Ramos (cell line): ENCODE results near the gene ARHGAP6.
"Not testable (repeated sequence)": the region's sequence is repeated elsewhere in the genome, so short reads cannot be mapped to it uniquely, and the experiment has no call there.

Experiments used
- in situ Hi-C: fragments of 300-500 bp; cut with MboI; formaldehyde crosslinking; loops from one replicate; pipeline ENCODE4 v1.14.3; 2022; ENCODE audit warnings: low sequenced_read_pairs; ENCODE audit not compliant: unreplicated experiment

ARHGAP6 gene

DNA sequence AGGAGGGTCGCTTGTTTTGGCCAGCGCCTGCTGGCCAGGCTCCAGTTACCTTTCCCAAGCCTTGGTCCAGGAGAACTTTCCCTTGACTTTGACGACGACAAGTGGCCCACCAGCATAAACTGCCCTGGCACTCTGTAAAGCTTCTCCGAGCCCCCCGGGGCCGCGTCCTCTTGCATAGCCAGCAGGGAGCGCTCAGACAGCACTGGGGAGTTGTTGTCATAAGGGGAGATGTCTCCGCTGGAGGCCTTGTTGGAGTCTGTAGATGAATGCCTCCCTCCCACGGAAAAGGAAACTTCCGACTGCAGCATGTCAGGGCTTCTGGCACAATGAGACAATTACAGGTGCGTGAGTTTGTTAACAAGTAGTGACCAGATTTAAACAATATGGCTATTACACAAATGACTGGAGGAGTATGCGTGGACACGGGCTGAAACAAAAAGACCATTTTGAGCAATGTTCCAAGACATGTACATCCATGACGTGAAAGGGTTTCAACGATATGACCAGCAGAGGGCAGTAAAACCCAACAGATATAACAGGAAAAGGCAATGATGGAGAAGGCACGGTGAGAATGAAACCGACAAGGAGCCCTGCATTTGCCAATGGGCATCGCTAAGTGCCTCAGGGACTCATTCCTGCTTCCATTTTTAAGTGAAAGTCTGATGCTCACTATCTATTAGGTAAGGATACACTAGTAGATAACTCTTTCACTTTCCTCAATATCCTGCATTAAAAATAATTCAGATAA is 521.6 kb downstream of the ARHGAP6 start:
- in situ Hi-C loops, result loop anchor here (10.0 to 25.0 kb wide), 4 partner anchors 393 to 1157 kb away; no protein-coding TSS in a partner anchor

DNA sequence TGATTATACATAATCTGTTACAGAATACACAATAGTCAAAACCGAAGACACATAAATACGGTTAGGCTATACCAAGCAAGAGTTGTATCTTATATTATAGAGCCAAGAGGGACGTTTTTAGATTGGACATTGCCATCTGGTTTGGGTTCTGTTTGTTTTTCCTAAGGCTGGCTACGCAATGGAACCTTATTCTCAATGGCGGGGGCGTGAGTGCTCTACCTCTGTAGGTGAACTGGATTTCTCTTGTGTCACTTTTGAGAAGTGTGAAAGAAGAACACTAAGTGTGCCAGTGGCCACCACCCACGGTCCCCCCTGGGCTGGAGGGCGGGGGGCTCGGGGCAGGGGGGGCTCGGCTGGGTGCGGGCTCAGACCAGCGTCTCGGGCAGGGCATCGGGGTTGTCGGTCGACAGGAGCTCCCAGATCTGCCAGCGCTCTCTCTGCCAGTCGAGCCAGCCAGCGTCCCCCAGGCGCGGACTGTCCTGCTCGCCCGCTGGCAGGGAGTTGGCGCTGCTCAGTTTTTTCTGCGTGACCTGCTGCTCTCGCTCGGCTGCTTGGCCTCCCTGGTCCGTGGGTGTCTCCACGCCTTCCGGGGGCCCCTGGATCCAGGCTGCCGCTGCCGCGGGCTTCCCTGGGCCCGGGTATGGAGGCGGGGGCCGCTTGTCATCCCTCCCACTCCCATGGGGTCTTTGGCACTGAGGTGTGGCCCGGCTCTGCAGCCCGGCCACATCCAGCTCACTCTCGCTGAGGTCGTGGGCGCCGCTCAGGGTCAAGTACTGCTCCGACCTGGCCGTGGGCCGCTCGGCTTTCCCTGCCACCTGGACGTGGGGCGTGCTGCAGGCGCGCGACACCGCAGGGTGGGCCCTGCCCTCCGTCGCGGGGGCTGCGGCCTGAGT is 527.0 kb downstream of the ARHGAP6 start:
- in situ Hi-C loops, result loop anchor here (25.0 kb wide), 3 partner anchors 399 to 1151 kb away; no protein-coding TSS in a partner anchor

DNA sequence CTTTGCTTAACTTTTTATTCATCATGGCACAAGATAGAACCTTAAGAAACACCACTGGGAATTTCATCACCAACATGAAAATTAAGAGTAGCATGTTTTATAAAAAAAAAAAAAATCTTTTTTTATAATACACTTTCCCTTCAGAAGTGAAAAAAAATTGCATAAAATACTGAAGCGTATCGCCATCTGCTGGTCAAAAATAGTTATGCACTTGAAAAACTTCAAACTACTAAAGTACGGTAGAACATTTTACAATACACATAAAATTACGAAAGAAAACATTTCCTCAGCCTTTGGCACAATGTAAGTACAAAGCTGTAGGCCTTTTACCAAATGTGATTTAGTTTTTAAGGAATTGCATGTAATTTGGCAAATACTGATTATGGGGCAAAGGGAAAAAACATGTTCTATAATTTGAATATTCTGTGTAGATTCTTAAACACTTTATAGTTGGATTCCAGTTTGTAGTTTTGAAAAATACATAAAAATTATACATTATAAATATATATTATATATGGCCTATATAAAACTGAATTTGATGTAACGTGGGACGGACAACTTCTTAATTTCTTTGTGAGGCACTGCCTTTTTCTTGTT is 528.1 kb downstream of the ARHGAP6 start:
- in situ Hi-C loops, result loop anchor here (25.0 kb wide), 3 partner anchors 400 to 1150 kb away; no protein-coding TSS in a partner anchor

DNA sequence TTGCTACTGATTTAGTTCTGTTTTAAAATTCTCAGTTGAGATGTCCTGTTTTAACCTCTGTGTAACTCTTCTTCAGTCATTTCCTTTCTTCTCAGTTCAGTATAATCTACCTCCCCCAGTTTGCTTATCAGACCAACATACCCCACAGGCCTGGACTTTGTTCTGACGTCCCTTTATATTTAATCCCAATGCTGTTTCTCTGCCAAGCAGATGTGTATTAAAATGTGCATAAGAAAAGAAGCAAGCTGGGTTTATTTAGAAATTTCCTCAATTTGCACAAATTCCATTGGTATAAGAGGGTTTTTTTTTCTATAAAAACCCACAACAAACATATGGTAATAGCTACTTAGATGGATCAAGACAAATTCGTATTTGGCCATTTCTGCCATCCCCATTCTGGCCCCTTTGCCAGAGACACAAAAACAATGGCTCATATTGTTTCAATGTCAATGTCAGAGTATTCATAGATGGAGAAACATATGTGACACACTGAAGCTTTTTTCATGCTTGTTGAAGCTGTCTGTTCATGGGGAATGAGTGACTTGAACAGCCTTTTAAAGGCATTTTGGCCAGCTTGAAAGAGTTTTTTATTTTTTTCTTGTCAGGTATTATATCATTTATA is 530.0 kb downstream of the ARHGAP6 start:
- in situ Hi-C loops, result loop anchor here (25.0 kb wide), 3 partner anchors 402 to 1148 kb away; no protein-coding TSS in a partner anchor

DNA sequence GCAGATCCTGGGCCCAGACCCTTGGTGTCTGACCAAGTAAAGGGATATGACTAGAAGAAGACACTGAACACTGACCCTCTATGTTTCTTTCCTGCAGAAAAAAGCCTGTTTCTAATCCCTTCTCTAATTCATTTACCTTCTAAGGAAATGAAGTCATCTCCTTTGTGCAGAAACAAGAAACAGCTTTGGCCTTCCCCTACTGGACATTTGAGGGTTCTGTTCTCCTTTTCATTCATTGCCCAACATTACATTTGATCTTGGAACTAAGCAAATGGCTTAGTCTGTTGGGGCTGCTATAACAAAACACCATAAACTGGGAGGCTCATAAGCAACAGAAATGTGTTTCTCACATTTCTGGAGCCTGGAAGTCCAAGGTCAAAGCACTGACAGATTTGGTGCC is 534.6 kb downstream of the ARHGAP6 start:
- in situ Hi-C loops, result loop anchor here (25.0 kb wide), 3 partner anchors 406 to 1144 kb away; no protein-coding TSS in a partner anchor

DNA sequence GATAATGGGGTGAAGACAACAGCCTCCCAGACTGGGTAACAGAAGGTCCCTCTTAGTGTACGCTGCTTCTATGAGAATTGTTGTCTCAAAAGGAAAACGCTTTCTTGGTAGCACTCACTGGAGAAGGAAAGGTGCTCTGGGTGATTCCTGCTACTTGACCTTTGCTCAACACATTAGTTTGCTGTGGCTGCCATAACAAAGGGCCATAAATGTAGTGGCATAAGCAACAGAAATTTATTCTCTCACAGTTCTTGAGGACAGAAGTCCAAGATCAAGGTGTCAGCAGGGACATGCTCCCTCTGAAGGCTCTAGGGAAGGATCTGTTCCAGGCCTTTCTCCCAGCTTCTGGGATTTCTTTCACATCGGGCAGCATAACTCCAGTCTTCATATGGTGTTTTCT is 535.6 kb downstream of the ARHGAP6 start:
- in situ Hi-C loops, result loop anchor here (25.0 kb wide), 3 partner anchors 407 to 1143 kb away; no protein-coding TSS in a partner anchor

DNA sequence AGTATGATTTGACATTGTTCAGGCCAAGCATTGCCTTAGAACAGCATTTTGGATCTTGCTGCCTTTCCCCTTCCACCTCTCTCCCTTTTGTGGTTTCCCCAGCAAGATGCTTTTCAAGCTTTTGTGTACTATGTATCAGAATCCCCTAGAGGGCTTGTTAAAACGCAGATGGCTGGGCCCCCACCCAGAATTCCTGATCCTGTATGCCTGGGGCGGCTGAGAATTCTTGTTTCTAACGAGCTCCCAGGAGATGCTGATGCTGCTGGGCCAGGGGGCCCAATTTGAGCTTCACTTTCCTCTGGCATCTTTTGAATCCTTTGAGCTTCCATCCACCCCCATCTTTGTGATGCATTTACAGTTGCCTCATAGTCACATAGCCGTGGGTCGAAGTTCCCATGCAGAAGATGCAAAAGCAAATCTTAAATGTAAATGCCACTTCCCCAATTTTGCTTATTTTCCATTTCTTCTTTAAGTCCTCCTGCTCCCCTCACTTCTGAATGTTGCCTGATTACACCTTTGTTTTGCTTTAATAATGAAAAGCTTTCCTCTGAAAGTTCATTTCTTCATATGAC is 536.1 kb downstream of the ARHGAP6 start:
- in situ Hi-C loops, result loop anchor here (25.0 kb wide), 3 partner anchors 408 to 1142 kb away; no protein-coding TSS in a partner anchor

DNA sequence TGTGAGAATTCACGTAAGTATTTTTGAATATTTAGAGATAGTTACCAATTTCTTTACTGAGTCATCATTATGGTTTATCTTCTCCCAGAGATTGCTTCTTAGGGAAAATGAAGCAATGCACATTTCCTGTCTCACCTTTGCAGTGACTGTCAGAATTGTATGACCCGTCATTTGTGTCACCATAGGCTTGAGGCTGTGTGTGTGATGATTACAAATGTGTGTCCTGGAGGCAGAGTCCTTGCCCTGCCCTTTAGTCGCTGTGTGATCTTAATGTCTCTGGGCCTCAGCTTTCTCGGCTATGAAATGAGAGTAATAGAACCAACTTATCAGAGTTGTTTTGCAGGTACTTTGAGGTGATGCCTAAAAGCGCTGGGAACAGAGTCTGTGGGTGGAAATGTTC is 540.7 kb downstream of the ARHGAP6 start:
- in situ Hi-C loops, result loop anchor here (25.0 kb wide), 3 partner anchors 412 to 1138 kb away; no protein-coding TSS in a partner anchor

DNA sequence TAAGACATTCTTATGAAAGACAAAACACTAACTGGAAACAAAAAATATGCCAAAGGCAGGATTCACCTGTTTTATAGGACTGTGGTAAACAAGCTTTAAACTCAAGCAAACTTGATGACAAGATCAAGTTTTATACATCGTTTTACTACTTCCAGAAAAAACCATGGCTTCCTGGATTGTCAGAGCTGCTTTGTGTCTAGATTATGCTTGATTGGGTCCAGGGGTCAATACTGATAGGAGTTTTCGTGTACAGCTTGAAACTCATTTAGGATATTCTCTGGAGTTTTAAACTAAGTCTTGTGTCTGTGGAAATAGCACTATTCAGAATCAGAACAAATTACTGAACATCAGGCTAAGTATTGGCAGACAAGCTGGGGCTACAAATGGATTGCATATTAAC is 541.6 kb downstream of the ARHGAP6 start:
- in situ Hi-C loops, result no loop called here

DNA sequence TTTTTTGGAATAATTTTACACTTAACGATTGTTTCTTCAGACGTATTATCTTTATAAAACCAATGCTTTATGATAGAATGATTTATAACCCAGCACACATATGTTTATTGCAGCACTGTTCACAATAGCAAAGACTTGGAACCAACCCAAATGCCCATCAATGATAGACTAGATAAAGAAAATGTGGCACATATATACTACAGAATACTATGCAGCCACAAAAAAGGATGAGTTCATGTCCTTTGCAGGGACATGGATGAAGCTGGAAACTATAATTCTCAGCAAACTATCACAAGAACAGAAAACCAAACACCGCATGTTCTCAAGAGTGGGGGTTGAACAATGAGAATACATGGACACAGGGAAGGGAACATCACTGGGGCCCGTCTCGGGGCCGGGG is 542.6 kb downstream of the ARHGAP6 start:
- in situ Hi-C loops, result not testable (repeated sequence)

DNA sequence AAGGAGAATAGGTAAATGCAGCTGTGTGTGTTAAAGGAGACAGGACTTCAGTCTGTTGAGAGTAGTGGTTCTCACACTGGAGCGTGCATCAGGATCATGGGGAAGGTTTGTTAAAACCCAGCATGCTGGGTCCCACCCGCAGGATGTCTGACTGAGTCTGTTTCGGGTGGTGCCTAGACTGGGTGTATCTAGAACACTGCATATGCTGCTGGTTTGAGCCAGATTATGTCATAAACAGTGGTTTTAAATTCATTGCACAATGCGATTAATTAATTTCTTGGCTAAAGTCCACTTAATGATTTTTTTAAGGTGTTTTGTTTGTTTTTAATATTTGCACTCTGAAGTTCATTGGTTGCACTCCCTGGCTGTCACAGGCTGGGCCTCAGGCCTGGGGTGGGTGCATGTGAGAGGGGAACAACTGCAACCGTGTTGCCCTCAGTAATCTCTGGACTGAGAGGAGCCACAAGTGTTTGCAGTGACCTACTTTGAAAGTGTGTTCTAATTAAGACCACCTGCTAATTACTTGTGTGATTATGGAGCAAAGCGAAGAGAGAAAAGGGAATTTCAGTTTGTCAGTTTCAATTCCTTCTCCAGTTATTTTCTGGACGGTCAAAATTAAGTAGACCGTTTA is 546.3 kb downstream of the ARHGAP6 start:
- in situ Hi-C loops, result no loop called here

DNA sequence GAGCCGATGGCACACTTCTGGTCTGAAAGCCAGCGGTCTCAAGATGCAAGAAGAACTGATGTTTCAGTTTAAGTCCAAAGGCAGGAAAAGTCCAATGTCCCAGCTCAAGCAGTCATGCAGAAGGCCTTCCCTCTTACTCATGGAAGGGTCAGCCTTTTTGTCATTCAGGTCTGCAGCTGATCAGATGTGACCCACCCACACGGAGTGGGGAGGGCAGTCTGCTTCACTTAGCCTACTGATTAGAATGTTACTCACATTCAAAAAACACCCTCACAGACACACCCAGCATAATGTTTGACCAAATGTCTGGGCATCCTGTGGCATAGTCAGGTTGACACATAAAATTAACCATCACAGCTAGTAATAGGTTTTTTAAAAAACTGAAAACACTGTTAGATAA is 548.0 kb downstream of the ARHGAP6 start:
- in situ Hi-C loops, result no loop called here

DNA sequence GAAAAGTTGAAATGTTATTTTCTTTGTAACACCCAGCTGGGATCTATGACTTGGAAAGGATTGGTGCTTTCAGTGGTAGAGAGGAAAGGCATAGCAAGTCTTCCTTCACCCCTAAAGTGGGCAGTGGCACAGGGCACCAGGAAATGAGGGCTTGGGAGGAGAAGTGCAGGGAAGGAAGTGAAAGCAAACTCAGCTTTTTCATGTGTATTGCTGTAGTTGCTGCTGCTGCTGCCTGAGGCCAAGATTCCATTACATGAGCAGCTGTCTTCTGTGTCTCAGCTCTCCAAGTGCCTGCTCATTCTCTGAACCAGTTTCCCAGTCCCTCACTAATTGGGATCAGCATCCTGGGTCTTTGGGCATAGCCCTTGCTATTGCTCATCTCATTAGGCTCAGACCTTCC is 552.0 kb downstream of the ARHGAP6 start:
- in situ Hi-C loops, result no loop called here

DNA sequence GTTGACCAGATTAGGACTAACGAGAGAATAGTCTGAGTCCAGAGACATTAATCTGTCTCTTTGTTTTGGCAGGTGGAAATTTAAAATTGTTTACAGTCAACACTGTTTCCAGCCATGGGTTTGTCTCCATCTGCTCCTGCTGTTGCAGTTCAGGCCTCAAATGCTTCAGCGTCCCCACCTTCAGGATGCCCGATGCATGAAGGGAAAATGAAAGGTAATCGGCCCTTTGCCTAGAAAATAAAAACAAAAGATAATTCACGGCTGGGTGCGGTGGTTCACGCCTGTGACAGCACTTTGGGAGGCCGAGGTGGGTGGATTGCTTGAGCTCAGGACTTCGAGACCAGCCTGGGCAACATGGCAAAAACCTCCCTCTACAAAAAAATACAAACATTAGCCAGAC is 553.8 kb downstream of the ARHGAP6 start:
- in situ Hi-C loops, result no loop called here

DNA sequence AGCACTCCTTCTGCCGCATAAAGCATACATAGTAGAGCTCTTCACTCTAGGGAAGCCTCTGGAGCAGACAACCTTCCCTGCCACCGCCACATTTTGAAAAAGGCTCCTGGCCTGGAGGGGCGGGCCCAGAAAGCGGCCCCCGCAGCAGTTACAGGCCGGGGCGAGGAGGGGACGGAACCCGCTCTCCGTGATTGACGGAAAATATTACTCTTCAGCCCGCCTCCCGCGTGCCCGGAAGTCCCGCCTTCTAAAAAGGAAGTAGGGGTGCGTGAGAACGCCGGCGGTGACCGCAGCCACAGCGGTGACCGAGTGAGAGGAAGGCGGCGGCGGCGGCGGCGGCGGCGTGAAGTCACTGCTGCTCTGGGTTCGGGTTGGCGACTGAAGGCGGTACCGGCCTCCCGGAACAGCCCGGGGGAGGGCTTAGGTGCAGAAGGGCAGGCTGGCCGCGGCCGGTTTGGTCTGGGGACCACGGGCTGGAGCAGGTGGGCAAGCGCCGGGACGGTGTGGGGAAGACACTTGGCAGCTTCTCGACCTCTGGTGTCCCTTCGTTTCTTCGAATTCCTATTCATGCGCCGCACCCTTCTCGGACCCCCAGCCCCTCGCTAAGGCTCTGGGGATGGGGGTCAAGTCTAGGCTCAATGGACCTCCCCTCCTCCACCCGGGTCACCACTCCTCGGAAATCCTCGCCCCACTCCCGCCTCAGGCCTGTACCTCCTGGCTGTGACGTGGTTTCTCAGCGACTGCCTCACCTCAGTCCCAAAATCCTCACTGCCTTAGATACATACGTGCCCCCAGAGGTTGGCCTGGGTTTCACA is 554.5 kb downstream of the ARHGAP6 start, which contains the start of gene HCCS:
Gene HCCS, plus strand, starts transcription at position 296 of the 815 bp plus-strand sequence. CDS start 729 bp downstream, outside the sequence.
- in situ Hi-C loops, result no loop called here

DNA sequence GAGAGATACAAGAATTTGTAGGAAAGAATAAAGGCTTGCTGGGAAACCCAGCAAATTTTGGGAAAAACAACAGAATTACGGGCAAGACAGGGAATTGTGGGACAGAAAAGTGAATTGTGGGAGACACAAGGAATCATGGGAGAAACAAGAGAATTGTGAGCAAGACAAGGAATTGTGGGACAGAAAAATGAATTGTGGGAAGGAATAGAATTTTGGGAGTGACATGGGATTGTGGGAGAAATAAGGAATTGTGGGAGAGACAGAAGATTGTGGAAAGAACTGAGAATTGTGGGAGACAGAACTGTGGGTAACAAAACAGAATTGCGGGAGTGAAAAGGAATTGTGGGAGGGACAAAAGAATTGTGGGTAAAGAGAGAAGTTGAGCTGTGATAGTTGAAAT is 555.8 kb downstream of the ARHGAP6 start:
- in situ Hi-C loops, result no loop called here

DNA sequence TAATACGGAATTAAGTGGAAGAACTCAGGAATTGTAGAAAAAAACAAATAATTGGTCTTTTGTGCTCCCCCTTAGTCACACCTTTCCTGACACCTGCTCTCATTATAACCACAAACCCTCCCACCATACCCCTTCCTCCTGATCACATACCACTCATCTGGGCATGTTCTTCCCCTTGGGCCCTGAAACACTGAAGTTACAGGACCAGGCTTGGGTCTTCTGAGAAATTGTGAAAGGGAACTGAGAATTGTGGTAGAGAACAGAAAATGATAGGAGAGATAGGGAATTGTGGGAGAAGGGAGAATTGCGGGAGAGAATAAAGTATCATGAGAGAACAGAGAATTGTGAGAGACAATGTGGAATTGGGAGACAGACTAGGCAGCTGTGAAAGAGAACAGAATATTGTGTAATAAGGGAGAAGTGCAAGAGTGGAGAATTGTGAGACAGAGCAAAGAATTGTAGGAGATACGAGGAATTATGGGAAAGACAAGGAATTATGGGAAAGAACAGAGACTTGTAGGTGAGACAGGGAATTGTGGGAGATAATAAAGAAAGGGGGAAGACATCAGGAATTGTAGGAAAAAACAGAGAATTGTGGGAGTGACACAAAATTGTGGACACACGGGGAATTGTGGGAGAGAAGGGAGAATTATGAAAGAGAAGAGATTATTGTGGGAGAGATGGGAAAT is 557.3 kb downstream of the ARHGAP6 start:
- in situ Hi-C loops, result no loop called here

DNA sequence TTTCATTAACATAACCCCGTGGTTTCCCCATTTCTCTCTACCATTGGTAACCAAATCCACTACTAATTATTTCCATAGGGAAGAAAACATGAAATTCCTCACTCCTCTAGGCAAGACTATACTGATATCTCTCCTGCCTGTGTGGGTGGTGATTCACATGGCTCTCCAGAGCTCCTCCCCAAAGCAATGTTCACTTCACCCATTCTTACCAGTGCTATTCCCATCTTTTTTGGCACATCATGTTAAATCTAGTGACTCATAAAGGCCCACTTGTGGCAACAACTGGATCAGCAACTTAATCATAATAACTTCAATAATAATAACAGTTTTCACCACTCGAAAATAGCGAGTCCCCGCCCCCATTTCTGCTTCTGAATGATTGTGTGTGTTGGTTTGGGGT is 560.6 kb downstream of the ARHGAP6 start:
- in situ Hi-C loops, result no loop called here
